ENCODE measurements around the gene DVL1. TPM values are rescaled to one million over a fixed set of nuclear protein-coding genes. Genes with fewer than 3 reads are reported as not detected.

The DVL1 gene
- total and polyA plus RNA-seq, 9 of the 15 experiments (the other 6 are each of a cell fraction or from before 2014, with no cell fraction given) = 0.62 to 135 (median 24.3) TPM

- Histone ChIP-seq H3K9me3 (replicated peaks; ENCODE audit: control insufficient read depth, insufficient read depth, low read depth, low read length) (0 out of 2 replicates have a peak, but pooled peaks cover 2% of the 10 kb centered on the region), H2AFZ (ENCODE audit: low read depth, low read length) (peak overlapping the region; percentile 99; the same call in 1 of the 2 replicates), H3K27me3 (ENCODE audit: control insufficient read depth in 2 of 2, insufficient read depth in 2 of 2, low read length in 2 of 2) (no peaks in the 10 kb centered on the region; a peak in 1 of 5 replicates), H4K20me1 (replicated peaks; ENCODE audit: control insufficient read depth, insufficient read depth, low read length) (no peaks in the 10 kb centered on the region), H3K36me3 (ENCODE audit: control insufficient read depth, insufficient read depth, low read length) (no peaks in the 10 kb centered on the region), H3K4me2 (ENCODE audit: insufficient read depth, low read length) (peak overlapping the region; percentile 71; the same call in 1 of the 2 replicates), H3K4me1 (replicated peaks in 1 of 2; ENCODE audit: control insufficient read depth in 2 of 2, insufficient read depth in 2 of 2, low read length in 2 of 2) (peaks cover 19 to 73% of the 10 kb centered on the region in 2 experiments), H3K79me2 (ENCODE audit: control insufficient read depth, insufficient read depth, low read length) (peaks cover 10% of the 10 kb centered on the region; the same call in 2 of the 3 replicates), H3K9me1 (ENCODE audit: control insufficient read depth, insufficient read depth, low read length) (no peaks in the 10 kb centered on the region), H3K4me3 (no peak overlapping the region), H3K27ac (ENCODE audit: extremely low read depth, low read depth, low read length) (peak overlapping the region; percentile 74), H3K9ac (ENCODE audit: insufficient read depth in 1 of 2, low read depth in 2 of 2, low read length in 2 of 2) (peak overlapping the region; percentile 74 to 89)
- POLR2A ChIA-PET = interaction anchor here (1.0 to 1.1 kb wide), 2 partner anchors 11 to 17 kb away, joined by 5 read pairs; no protein-coding TSS in a partner anchor
- BruUV-seq (replicated peaks) = no TSS peak
- intact Hi-C loops (cut with micrococcal nuclease) = no loop called here
- 0 out of 4 replicates have a peak, but pooled peaks of 1 of the 2 experiments have one; percentile 3 for TF ChIP-seq FOXA3 (CRISPR knock-in tag; conservative IDR thresholded peaks at IDR 0.05 in 1 of 2, IDR thresholded peaks at IDR 0.05 in 1 of 2)
- 0 out of 2 replicates have a peak, but pooled peaks have one; percentile 9 for TF ChIP-seq ARID4B (CRISPR knock-in tag; IDR thresholded peaks at IDR 0.05)
- no peak for TF ChIP-seq ATF1 (CRISPR knock-in tag; IDR thresholded peaks at IDR 0.05)
- TF ChIP-seq ATF1 (tag; IDR thresholded peaks at IDR 0.05) = no peak
- in situ Hi-C loops (cut with MboI) = no loop called here
- DNase-seq (ENCODE audit: extremely low read depth in 1 of 4, low spot score in 3 of 4) (no peak), ATAC-seq (no peak), FAIRE-seq (no peak)
- 86% methylated on average over 5 of the region's 6 CpGs for WGBS (ENCODE audit: insufficient coverage, low coverage, missing lambda C conversion rate)
- CTCF ChIA-PET (ENCODE audit: low intra/inter-chr PET ratio) = no interaction called here
Measured at GRCh38 chr1:1359308-1359663, 10.1 kb upstream of the DVL1 start.
